Ishikawa (cell line): ENCODE measurements around the gene ARGLU1.

ENCODE experiments used
- CEBPB ChIP-seq: IDR thresholded peaks from 2 replicates; pipeline ENCODE4 v1.6.1; 2012
- CREB1 ChIP-seq: IDR thresholded peaks from 2 replicates; pipeline ENCODE4 v1.6.1; 2012; ENCODE audit warnings: low read depth
- EGR1 ChIP-seq: IDR thresholded peaks from 2 replicates; pipeline ENCODE4 v1.6.1; 2012
- EP300 ChIP-seq: IDR thresholded peaks from 2 replicates; pipeline ENCODE4 v1.6.1; 2012; ENCODE audit warnings: borderline replicate concordance
- FOXM1 ChIP-seq: IDR thresholded peaks from 2 replicates; pipeline ENCODE4 v1.6.1; 2012; ENCODE audit warnings: low read depth, borderline replicate concordance
- NFIC ChIP-seq: IDR thresholded peaks from 2 replicates; pipeline ENCODE4 v1.6.1; 2012
- RAD21 ChIP-seq: IDR thresholded peaks from 2 replicates; pipeline ENCODE4 v1.6.1; 2012; ENCODE audit warnings: low read depth
- TAF1 ChIP-seq: IDR thresholded peaks from 2 replicates; pipeline ENCODE4 v1.6.1; 2012; ENCODE audit warnings: low read depth, mild to moderate bottlenecking
- TCF12 ChIP-seq: IDR thresholded peaks from 2 replicates; pipeline ENCODE4 v1.6.1; 2012; ENCODE audit warnings: low read depth
- TEAD4 ChIP-seq: IDR thresholded peaks from 2 replicates; pipeline ENCODE4 v1.6.1; 2012
- YY1 ChIP-seq: IDR thresholded peaks from 2 replicates; pipeline ENCODE4 v1.6.1; 2012; ENCODE audit warnings: low read depth
- ZBTB7A ChIP-seq: IDR thresholded peaks from 2 replicates; pipeline ENCODE4 v1.6.1; 2012; ENCODE audit warnings: low read depth
- TF ChIP-seq, protein P1 (sequence below): IDR thresholded peaks from 2 replicates; pipeline ENCODE4 v1.6.1; 2012
- TF ChIP-seq, protein P2 (sequence below): IDR thresholded peaks from 2 replicates; pipeline ENCODE4 v1.6.1; 2012; ENCODE audit warnings: low read depth, mild to moderate bottlenecking
- TF ChIP-seq, protein P3 (sequence below): IDR thresholded peaks from 2 replicates; pipeline ENCODE4 v1.6.1; 2012

Gene ARGLU1

DNA sequence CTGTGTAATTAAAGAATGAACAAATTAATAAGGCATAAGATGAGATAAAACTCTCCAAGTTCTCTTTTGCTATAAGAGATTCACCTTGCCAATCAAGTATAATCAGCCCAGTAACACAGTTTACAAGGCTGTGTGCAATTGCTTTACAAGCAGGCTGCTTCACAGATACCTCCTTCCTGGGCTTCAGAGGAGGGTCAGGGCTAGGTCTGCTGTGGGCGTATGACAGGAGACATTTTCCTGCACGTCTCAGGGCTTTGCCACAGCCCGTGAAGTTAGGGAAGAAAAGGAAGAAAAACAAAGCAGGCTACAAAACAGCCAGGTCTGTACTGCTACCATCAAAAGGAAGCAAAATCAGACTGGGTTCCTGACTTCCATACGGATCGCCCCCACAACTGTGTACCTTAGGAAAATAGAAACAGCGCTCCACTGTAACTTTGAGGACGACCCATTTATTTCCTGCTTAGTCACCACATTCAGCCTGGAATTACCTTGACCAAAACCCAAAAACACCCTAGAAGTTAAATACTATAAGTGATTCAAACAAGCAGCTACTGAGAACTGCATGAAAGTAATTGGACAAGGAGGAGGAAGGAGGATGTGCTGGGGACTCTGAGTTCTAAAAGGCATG, 44.9 kb downstream of the ARGLU1 start:
- no peak for TF ChIP-seq TAF1
- no peak for TF ChIP-seq CREB1
- TF ChIP-seq YY1: no peak
- TF ChIP-seq NFIC: no peak
- TF ChIP-seq EP300: no peak
- no peak for TF ChIP-seq ZBTB7A
- no peak for TF ChIP-seq TCF12
- no peak for TF ChIP-seq FOXM1
- no peak for TF ChIP-seq RAD21
- TF ChIP-seq EGR1: no peak
- TF ChIP-seq TEAD4: no peak
- TF ChIP-seq, protein P1, sequence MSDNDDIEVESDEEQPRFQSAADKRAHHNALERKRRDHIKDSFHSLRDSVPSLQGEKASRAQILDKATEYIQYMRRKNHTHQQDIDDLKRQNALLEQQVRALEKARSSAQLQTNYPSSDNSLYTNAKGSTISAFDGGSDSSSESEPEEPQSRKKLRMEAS: no peak
- TF ChIP-seq, protein P2, sequence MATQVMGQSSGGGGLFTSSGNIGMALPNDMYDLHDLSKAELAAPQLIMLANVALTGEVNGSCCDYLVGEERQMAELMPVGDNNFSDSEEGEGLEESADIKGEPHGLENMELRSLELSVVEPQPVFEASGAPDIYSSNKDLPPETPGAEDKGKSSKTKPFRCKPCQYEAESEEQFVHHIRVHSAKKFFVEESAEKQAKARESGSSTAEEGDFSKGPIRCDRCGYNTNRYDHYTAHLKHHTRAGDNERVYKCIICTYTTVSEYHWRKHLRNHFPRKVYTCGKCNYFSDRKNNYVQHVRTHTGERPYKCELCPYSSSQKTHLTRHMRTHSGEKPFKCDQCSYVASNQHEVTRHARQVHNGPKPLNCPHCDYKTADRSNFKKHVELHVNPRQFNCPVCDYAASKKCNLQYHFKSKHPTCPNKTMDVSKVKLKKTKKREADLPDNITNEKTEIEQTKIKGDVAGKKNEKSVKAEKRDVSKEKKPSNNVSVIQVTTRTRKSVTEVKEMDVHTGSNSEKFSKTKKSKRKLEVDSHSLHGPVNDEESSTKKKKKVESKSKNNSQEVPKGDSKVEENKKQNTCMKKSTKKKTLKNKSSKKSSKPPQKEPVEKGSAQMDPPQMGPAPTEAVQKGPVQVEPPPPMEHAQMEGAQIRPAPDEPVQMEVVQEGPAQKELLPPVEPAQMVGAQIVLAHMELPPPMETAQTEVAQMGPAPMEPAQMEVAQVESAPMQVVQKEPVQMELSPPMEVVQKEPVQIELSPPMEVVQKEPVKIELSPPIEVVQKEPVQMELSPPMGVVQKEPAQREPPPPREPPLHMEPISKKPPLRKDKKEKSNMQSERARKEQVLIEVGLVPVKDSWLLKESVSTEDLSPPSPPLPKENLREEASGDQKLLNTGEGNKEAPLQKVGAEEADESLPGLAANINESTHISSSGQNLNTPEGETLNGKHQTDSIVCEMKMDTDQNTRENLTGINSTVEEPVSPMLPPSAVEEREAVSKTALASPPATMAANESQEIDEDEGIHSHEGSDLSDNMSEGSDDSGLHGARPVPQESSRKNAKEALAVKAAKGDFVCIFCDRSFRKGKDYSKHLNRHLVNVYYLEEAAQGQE: no peak
- TF ChIP-seq CEBPB: no peak

DNA sequence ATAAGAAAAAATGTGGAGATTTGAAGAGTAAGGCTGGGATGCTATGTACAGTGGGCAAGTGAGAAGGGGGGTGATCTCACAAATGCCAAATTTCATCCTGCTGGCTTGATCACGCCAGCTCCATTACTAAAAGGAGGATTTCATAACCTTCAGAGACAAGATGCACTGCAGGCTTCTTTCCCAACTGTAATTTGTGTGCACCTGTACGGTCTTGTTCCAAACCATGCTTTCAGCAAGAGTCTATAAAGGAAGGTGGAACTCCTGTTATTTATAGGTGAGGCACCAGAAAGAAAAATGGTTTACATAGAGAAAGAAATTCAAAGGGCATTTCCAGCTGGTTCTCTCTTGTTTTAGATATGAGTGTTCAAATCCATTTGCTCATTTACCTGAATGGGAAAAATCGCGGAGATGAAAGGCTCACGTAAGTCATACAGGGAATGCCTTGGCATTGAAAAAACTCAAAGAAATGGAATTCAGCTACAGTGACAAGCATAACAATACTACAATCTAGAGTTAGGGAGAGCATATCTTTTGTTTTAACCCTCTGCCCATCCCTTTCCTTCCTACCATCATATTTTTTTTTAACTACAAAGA, 45.7 kb downstream of the ARGLU1 start:
- TF ChIP-seq RAD21 (no peak), CREB1 (no peak), FOXM1 (no peak), EP300 (no peak), TEAD4 (no peak), NFIC (no peak), TCF12 (no peak)
- TF ChIP-seq, protein P3, sequence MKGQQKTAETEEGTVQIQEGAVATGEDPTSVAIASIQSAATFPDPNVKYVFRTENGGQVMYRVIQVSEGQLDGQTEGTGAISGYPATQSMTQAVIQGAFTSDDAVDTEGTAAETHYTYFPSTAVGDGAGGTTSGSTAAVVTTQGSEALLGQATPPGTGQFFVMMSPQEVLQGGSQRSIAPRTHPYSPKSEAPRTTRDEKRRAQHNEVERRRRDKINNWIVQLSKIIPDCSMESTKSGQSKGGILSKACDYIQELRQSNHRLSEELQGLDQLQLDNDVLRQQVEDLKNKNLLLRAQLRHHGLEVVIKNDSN: no peak
- TF ChIP-seq, protein P1: no peak

DNA sequence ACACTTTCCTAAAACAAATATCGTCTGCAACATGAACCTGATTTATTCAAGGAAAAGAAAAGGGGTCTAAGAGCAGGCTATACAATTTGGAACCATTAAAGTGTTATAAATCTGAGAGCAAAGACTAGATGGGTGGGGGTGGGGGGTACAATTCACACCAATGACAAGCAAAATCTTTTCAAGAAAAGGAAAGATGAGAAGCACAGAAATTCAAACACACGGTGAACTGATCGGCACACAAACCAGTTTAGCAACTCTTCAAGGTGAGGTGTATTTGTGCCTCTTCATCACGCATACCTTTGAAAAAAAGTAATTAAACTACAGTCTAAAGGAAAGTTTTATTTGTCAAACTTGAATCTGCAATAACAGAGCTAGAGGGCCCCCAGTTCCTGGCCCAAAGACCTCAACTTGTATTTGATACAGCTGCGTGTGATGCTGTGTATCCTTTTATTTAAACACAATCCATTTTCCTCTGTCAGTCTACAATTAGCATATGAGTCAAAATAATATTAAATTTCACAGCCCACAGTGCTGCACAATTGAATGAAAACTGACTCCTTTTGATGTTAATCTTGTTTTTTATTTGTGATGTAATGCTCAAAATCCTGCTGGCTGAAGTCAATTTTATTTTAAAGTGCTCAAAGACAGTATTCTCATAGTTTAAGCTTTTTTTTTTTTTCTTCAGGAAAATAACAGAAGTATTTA, 46.7 kb downstream of the ARGLU1 start:
- TF ChIP-seq, protein P2: no peak
- TF ChIP-seq ZBTB7A: no peak
- TF ChIP-seq NFIC: no peak
- no peak for TF ChIP-seq CEBPB
- TF ChIP-seq, protein P1: no peak
- no peak for TF ChIP-seq TCF12
- no peak for TF ChIP-seq RAD21
- no peak for TF ChIP-seq EGR1
- TF ChIP-seq CREB1: no peak
- TF ChIP-seq, protein P3: no peak
- TF ChIP-seq TAF1: no peak
- no peak for TF ChIP-seq TEAD4
- TF ChIP-seq YY1: no peak

DNA sequence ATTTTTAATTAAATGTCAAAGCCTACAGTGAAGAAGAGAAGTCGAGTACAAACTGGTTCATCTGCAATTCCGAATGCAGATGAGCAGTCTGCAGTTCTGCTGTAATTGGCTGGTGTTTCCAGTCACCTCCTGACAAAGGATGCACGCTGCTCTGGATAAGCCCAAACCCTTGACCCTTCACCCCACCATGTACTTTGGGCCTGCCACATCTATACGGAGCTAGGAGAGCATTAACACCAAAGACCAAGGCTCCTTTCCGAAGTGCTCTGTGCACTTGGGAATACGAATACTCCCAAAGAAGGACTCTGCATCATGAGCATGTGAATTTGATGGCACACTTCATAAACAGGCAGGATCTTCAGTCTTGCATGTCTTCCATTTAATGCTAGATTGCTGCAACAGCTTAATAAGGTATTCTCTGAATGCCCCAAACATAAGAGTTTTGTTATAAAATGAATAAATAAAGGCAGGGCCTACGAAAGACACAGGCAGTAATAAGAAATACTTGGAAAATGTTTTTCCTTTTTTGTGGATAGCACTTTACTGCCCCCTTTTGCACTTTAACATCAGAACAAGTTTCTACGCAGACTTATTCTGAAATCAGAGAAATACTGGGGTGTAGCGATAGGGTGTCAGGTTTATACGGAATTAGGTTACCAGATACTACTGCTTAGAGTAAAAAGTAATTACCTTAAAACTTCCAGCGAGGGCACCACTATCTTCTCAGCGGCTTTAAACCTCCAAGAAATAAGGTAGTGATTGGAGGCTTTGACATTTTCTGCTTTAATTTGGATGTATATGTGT, 47.5 kb downstream of the ARGLU1 start:
- TF ChIP-seq CREB1 (no peak), RAD21 (peak; percentile 49)
- TF ChIP-seq, protein P2: no peak
